ENCODE results near the gene RBPJL.

The RBPJL gene

GRCh38 chr20:45367126-45367525, 60.5 kb downstream of the RBPJL start:
- Mint-ChIP-seq H3K9me3 (no peaks in the 10 kb centered on the region), H3K27me3 (no peaks in the 10 kb centered on the region), H3K36me3 (ENCODE audit: low read depth) (peaks cover 46% of the 10 kb centered on the region), H3K27ac (no peak overlapping the region), H3K4me1 (ENCODE audit: low read depth) (peaks cover 68% of the 10 kb centered on the region), H3K4me3 (no peak overlapping the region)
